Activated CD4-positive, alpha-beta T cell treated with anti-CD3 and anti-CD28 coated beads for 36 hours (primary cell): ENCODE measurements around the gene WNT7A. TPM values are rescaled to one million over a fixed set of nuclear protein-coding genes. Genes with fewer than 3 reads are reported as not detected.

Experiments
- ATAC-seq: fragments of 200-7000 bp; cut with Tn5 transposase; one replicate; pipeline ENCODE4 v1.10.0; 2021; ENCODE audit warnings: mild to moderate bottlenecking, moderate library complexity
- CTCF ChIA-PET: fragments of 350-600 bp; sonication (Branson Sonifier 250); formaldehyde crosslinking; loops from one replicate; lab custom pipeline; 2021; ENCODE audit warnings: antibody characterized with exemption; lab: Charles Lee
- POLR2A ChIA-PET: fragments of 350-600 bp; sonication (Branson Sonifier 250); formaldehyde crosslinking; loops from one replicate; lab custom pipeline; 2021; ENCODE audit warnings: antibody characterized with exemption, inconsistent platforms; lab: Charles Lee
- DNase-seq: peaks from one replicate; pipeline ENCODE4 v3.0.0-alpha.2; 2020
- H3K27ac Mint-ChIP-seq: one replicate; pipeline ENCODE4 v1.8.0; 2021; ENCODE audit warnings: mixed read lengths
- H3K27me3 Mint-ChIP-seq: one replicate; pipeline ENCODE4 v1.8.0; 2021; ENCODE audit warnings: mixed read lengths
- H3K36me3 Mint-ChIP-seq: one replicate; pipeline ENCODE4 v1.8.0; 2021; ENCODE audit warnings: low read depth, mixed read lengths
- H3K4me1 Mint-ChIP-seq: one replicate; pipeline ENCODE4 v1.8.0; 2021; ENCODE audit warnings: mixed read lengths
- H3K4me3 Mint-ChIP-seq: one replicate; pipeline ENCODE4 v1.8.0; 2021; ENCODE audit warnings: mild to moderate bottlenecking, moderate library complexity, mixed read lengths
- H3K9me3 Mint-ChIP-seq: one replicate; pipeline ENCODE4 v1.8.0; 2021; ENCODE audit warnings: low read depth, mixed read lengths
- intact Hi-C, 2 experiments: fragments of 100-400 bp; cut with DNase I in 1 of 2; cut with micrococcal nuclease in 1 of 2; formaldehyde crosslinking; loops; one replicate each; pipeline versions ENCODE4 v1.14.2 to v1.15.1; 2022 to 2024; cut with DNase I, micrococcal nuclease
- total RNA-seq, 2 experiments: library from RNA; stranded (reverse); gene quantifications; one replicate each; pipeline ENCODE4 v1.2.3, GENCODE V29; 2021

The WNT7A gene
- total RNA-seq, 2 experiments from 2014 or later = 0.11 to 0.39 TPM

GRCh38 chr3:13808550-13808949, 71.3 kb downstream of the WNT7A start:
- H3K27me3 Mint-ChIP-seq = peaks cover 2% of the 10 kb centered on the region
- H3K9me3 Mint-ChIP-seq = peaks cover 7% of the 10 kb centered on the region
- intact Hi-C loops = no loop called here
- no peaks in the 10 kb centered on the region for H3K4me1 Mint-ChIP-seq
- no peak overlapping the region for H3K4me3 Mint-ChIP-seq
- H3K36me3 Mint-ChIP-seq = peaks cover 3% of the 10 kb centered on the region
- DNase-seq (no peak), ATAC-seq (no peak)
- ChIA-PET POLR2A (no interaction called here), CTCF (no interaction called here)
- H3K27ac Mint-ChIP-seq = no peak overlapping the region

- ATAC-seq (no peak), DNase-seq (no peak)
- intact Hi-C loops = no loop called here
- POLR2A ChIA-PET = no interaction called here
- CTCF ChIA-PET = no interaction called here
- H3K36me3 Mint-ChIP-seq = no peaks in the 10 kb centered on the region
- H3K27ac Mint-ChIP-seq = no peak overlapping the region
- no peak overlapping the region for H3K4me3 Mint-ChIP-seq
- peaks cover 2% of the 10 kb centered on the region for H3K27me3 Mint-ChIP-seq
- H3K4me1 Mint-ChIP-seq = peaks cover 2% of the 10 kb centered on the region
- peaks cover 4% of the 10 kb centered on the region for H3K9me3 Mint-ChIP-seq
These were observed 78.3 kb downstream of the WNT7A start for GRCh38 chr3:13801361-13802204.

- intact Hi-C loops = no loop called here
- no peak overlapping the region for H3K4me3 Mint-ChIP-seq
- H3K27ac Mint-ChIP-seq = no peak overlapping the region
- peaks cover 2% of the 10 kb centered on the region for H3K27me3 Mint-ChIP-seq
- H3K9me3 Mint-ChIP-seq = no peaks in the 10 kb centered on the region
- H3K36me3 Mint-ChIP-seq = no peaks in the 10 kb centered on the region
- ChIA-PET POLR2A (no interaction called here), CTCF (no interaction called here)
- DNase-seq (no peak), ATAC-seq (no peak)
- H3K4me1 Mint-ChIP-seq = peaks cover 2% of the 10 kb centered on the region
These were observed 79.8 kb downstream of the WNT7A start for GRCh38 chr3:13800064-13800463.

GRCh38 chr3:13798401-13798800, 81.5 kb downstream of the WNT7A start:
- Mint-ChIP-seq H3K27ac (no peak overlapping the region), H3K27me3 (peaks cover 2% of the 10 kb centered on the region), H3K36me3 (no peaks in the 10 kb centered on the region), H3K4me3 (no peak overlapping the region), H3K4me1 (peaks cover 2% of the 10 kb centered on the region), H3K9me3 (no peaks in the 10 kb centered on the region)
- CTCF ChIA-PET = no interaction called here
- intact Hi-C loops = no loop called here
- no peak for ATAC-seq
- POLR2A ChIA-PET = interaction anchor here (0.6 kb wide), 1 partner anchor 111 kb away, joined by 6 read pairs; no protein-coding TSS in a partner anchor
- no peak for DNase-seq

- POLR2A ChIA-PET = no interaction called here
- no peak for DNase-seq
- intact Hi-C loops = no loop called here
- Mint-ChIP-seq H3K9me3 (no peaks in the 10 kb centered on the region), H3K4me3 (no peak overlapping the region), H3K36me3 (no peaks in the 10 kb centered on the region), H3K4me1 (peaks cover 2% of the 10 kb centered on the region), H3K27ac (no peak overlapping the region), H3K27me3 (no peaks in the 10 kb centered on the region)
- CTCF ChIA-PET = interaction anchor here (0.7 to 0.8 kb wide), 2 partner anchors 98 to 474 kb away, joined by 3 read pairs; no protein-coding TSS in a partner anchor
- ATAC-seq = no peak
These were observed 83.0 kb downstream of the WNT7A start for GRCh38 chr3:13796701-13797460.

- peaks cover 2% of the 10 kb centered on the region for H3K4me1 Mint-ChIP-seq
- ATAC-seq (no peak), DNase-seq (no peak)
- no peaks in the 10 kb centered on the region for H3K9me3 Mint-ChIP-seq
- intact Hi-C loops = no loop called here
- no peak overlapping the region for H3K27ac Mint-ChIP-seq
- CTCF ChIA-PET = interaction anchor here (0.8 kb wide), 1 partner anchor 475 kb away, joined by 3 read pairs; no protein-coding TSS in a partner anchor
- no peak overlapping the region for H3K4me3 Mint-ChIP-seq
- no peaks in the 10 kb centered on the region for H3K36me3 Mint-ChIP-seq
- POLR2A ChIA-PET = no interaction called here
- H3K27me3 Mint-ChIP-seq = no peaks in the 10 kb centered on the region
These were observed 84.1 kb downstream of the WNT7A start for GRCh38 chr3:13795816-13796215.

GRCh38 chr3:13794322-13794721, 85.5 kb downstream of the WNT7A start:
- Mint-ChIP-seq H3K9me3 (no peaks in the 10 kb centered on the region), H3K4me3 (no peak overlapping the region), H3K27me3 (no peaks in the 10 kb centered on the region), H3K36me3 (no peaks in the 10 kb centered on the region), H3K27ac (no peak overlapping the region), H3K4me1 (peaks cover 2% of the 10 kb centered on the region)
- DNase-seq (no peak), ATAC-seq (no peak)
- CTCF ChIA-PET = no interaction called here
- intact Hi-C loops = no loop called here
- POLR2A ChIA-PET = no interaction called here

- POLR2A ChIA-PET = no interaction called here
- Mint-ChIP-seq H3K4me3 (no peak overlapping the region), H3K27me3 (no peaks in the 10 kb centered on the region), H3K4me1 (peaks cover 2% of the 10 kb centered on the region), H3K9me3 (no peaks in the 10 kb centered on the region), H3K27ac (no peak overlapping the region), H3K36me3 (no peaks in the 10 kb centered on the region)
- ATAC-seq = no peak
- DNase-seq = no peak
- CTCF ChIA-PET = interaction anchor here (1.0 kb wide), 1 partner anchor 17 kb away, joined by 3 read pairs; no protein-coding TSS in a partner anchor
- intact Hi-C loops = no loop called here
These were observed 86.4 kb downstream of the WNT7A start for GRCh38 chr3:13793451-13793850.

- no peak overlapping the region for H3K4me3 Mint-ChIP-seq
- CTCF ChIA-PET = interaction anchor here (0.6 to 1.0 kb wide), 3 partner anchors 17 to 477 kb away, joined by 3 read pairs; partner anchors contain the start of gene WNT7A
- intact Hi-C loops = no loop called here
- H3K4me1 Mint-ChIP-seq = peaks cover 2% of the 10 kb centered on the region
- no peaks in the 10 kb centered on the region for H3K36me3 Mint-ChIP-seq
- ATAC-seq = no peak
- no peaks in the 10 kb centered on the region for H3K9me3 Mint-ChIP-seq
- POLR2A ChIA-PET = no interaction called here
- no peaks in the 10 kb centered on the region for H3K27me3 Mint-ChIP-seq
- no peak for DNase-seq
- H3K27ac Mint-ChIP-seq = no peak overlapping the region
These were observed 87.1 kb downstream of the WNT7A start for GRCh38 chr3:13792512-13793371.

- H3K27me3 Mint-ChIP-seq = no peaks in the 10 kb centered on the region
- H3K4me1 Mint-ChIP-seq = peaks cover 2% of the 10 kb centered on the region
- DNase-seq (no peak), ATAC-seq (no peak)
- ChIA-PET POLR2A (no interaction called here), CTCF (no interaction called here)
- intact Hi-C loops = no loop called here
- no peak overlapping the region for H3K4me3 Mint-ChIP-seq
- no peaks in the 10 kb centered on the region for H3K36me3 Mint-ChIP-seq
- no peaks in the 10 kb centered on the region for H3K9me3 Mint-ChIP-seq
- no peak overlapping the region for H3K27ac Mint-ChIP-seq
These were observed 87.8 kb downstream of the WNT7A start for GRCh38 chr3:13792051-13792490.
